Uterus (tissue), 4 donors: ENCODE results near the gene TMEM201. TPM values are rescaled to one million over a fixed set of nuclear protein-coding genes. Genes with fewer than 3 reads are reported as not detected.
"Not testable (repeated sequence)": the region's sequence is repeated elsewhere in the genome, so short reads cannot be mapped to it uniquely, and the experiment has no call there.

ENCODE experiments used
- DNase-seq, 2 donors: peaks; one replicate each; pipeline ENCODE4 v3.0.0-alpha.2; 2019 to 2020
- H3K27ac ChIP-seq, 2 donors: fragments of 200-600 bp; sonication (generic); 1 replicate in 1 of 2; 2 replicates in 1 of 2; pipeline ENCODE4 v1.5.1; 2016 to 2018
- H3K27me3 ChIP-seq, 2 donors: fragments of 200-600 bp; sonication (generic); one replicate each; pipeline ENCODE4 v1.5.1; 2018 to 2019; ENCODE audit warnings: control low read depth in 1 of 2
- H3K36me3 ChIP-seq, 2 donors: fragments of 200-600 bp; sonication (generic); one replicate each; pipeline ENCODE4 v1.5.1; 2019; ENCODE audit warnings: control low read depth in 1 of 2
- H3K4me1 ChIP-seq, 2 donors: fragments of 200-600 bp; sonication (generic); one replicate each; pipeline ENCODE4 v1.5.1; 2018 to 2019; ENCODE audit warnings: control low read depth in 1 of 2
- H3K4me3 ChIP-seq, 2 donors: fragments of 200-600 bp; sonication (generic); 1 replicate in 1 of 2; 2 replicates in 1 of 2; pipeline ENCODE4 v1.5.1; 2018 to 2019; ENCODE audit warnings: mild to moderate bottlenecking in 1 of 2
- H3K9me3 ChIP-seq, 2 donors: fragments of 200-600 bp; sonication (generic); one replicate each; pipeline ENCODE4 v1.5.1; 2019; ENCODE audit warnings: control low read depth in 1 of 2
- CTCF ChIP-seq, 4 experiments: fragments of 200-600 bp in 2 of 4; fragments of 450-650 bp in 2 of 4; sonication (generic) in 2 of 4; IDR thresholded peaks; one replicate each; pipeline ENCODE4 v1.5.1; 2016 to 2019; ENCODE audit warnings: antibody characterized with exemption in 4 of 4, mild to moderate bottlenecking in 2 of 4, moderate library complexity in 1 of 4
- POLR2A ChIP-seq, 2 donors: fragments of 450-650 bp; IDR thresholded peaks; one replicate each; pipeline ENCODE4 v1.6.1; 2016; ENCODE audit warnings: antibody characterized with exemption in 2 of 2, mild to moderate bottlenecking in 1 of 2, moderate library complexity in 1 of 2
- intact Hi-C: fragments of 100-400 bp; cut with DNase I; formaldehyde crosslinking; loops from one replicate; pipeline ENCODE4 v1.15.1; 2023; ENCODE audit warnings: low total_unique reads
- total RNA-seq, 4 donors: library from RNA; depleted of rRNA in 3 of 4; stranded (reverse); fragments of >200 nt in 3 of 4; gene quantifications; one replicate each; pipeline versions ENCODE4 v1.1.0 to v1.2.4, GENCODE V29; 2014 to 2023
- donor health status: DM: yes; HTN: yes; CAD: no.

Gene TMEM201
- total RNA-seq, 4 donors from 2014 or later = 0.29 to 20.2 (median 4.0) TPM

GRCh38 chr1:9569267-9569666 lies 19.4 kb upstream of the TMEM201 start:
- no peaks in the 10 kb centered on the region for H3K4me1 ChIP-seq
- H3K36me3 ChIP-seq = no peaks in the 10 kb centered on the region
- no peak for DNase-seq
- H3K27ac ChIP-seq = no peak overlapping the region
- intact Hi-C loops = no loop called here
- no peaks in the 10 kb centered on the region for H3K27me3 ChIP-seq
- no peaks in the 10 kb centered on the region for H3K9me3 ChIP-seq
- H3K4me3 ChIP-seq = no peak overlapping the region
- TF ChIP-seq CTCF (IDR thresholded peaks at IDR 0.05) = no peak

- H3K27me3 ChIP-seq, H3K9me3 ChIP-seq, intact Hi-C loops, H3K36me3 ChIP-seq, H3K27ac ChIP-seq, H3K4me1 ChIP-seq, H3K4me3 ChIP-seq, DNase-seq: not testable (repeated sequence)
Observed at GRCh38 chr1:9570886-9571529, 17.7 kb upstream of the TMEM201 start.

- intact Hi-C loops = no loop called here
- Histone ChIP-seq H3K36me3 (no peaks in the 10 kb centered on the region), H3K9me3 (no peaks in the 10 kb centered on the region), H3K27me3 (no peaks in the 10 kb centered on the region), H3K4me3 (no peak overlapping the region), H3K27ac (no peak overlapping the region), H3K4me1 (no peaks in the 10 kb centered on the region)
- DNase-seq = no peak
- peak; percentile 20 to 53 (median 38) for TF ChIP-seq CTCF (IDR thresholded peaks at IDR 0.05)
- TF ChIP-seq POLR2A (IDR thresholded peaks at IDR 0.05) = no peak
Observed at GRCh38 chr1:9573723-9574122, 15.0 kb upstream of the TMEM201 start.

- Histone ChIP-seq H3K4me1 (no peaks in the 10 kb centered on the region), H3K27me3 (no peaks in the 10 kb centered on the region), H3K9me3 (no peaks in the 10 kb centered on the region), H3K4me3 (no peak overlapping the region), H3K36me3 (no peaks in the 10 kb centered on the region), H3K27ac (no peak overlapping the region)
- DNase-seq = no peak
- TF ChIP-seq CTCF (IDR thresholded peaks at IDR 0.05) (no peak), POLR2A (IDR thresholded peaks at IDR 0.05) (no peak)
- intact Hi-C loops = no loop called here
Observed at GRCh38 chr1:9575486-9575885, 13.2 kb upstream of the TMEM201 start.

- Histone ChIP-seq H3K4me1 (no peaks in the 10 kb centered on the region), H3K27me3 (no peaks in the 10 kb centered on the region), H3K4me3 (no peak overlapping the region), H3K9me3 (no peaks in the 10 kb centered on the region), H3K27ac (no peak overlapping the region), H3K36me3 (no peaks in the 10 kb centered on the region)
- TF ChIP-seq CTCF (IDR thresholded peaks at IDR 0.05) (no peak), POLR2A (IDR thresholded peaks at IDR 0.05) (no peak)
- DNase-seq = no peak
- intact Hi-C loops = no loop called here
Observed at GRCh38 chr1:9576903-9577302, 11.8 kb upstream of the TMEM201 start.

- H3K4me1 ChIP-seq = no peaks in the 10 kb centered on the region
- intact Hi-C loops = no loop called here
- TF ChIP-seq CTCF (IDR thresholded peaks at IDR 0.05) (no peak), POLR2A (IDR thresholded peaks at IDR 0.05) (no peak)
- H3K27me3 ChIP-seq = no peaks in the 10 kb centered on the region
- no peaks in the 10 kb centered on the region for H3K36me3 ChIP-seq
- no peak for DNase-seq
- H3K27ac ChIP-seq = no peak overlapping the region
- H3K4me3 ChIP-seq = no peak overlapping the region
- no peaks in the 10 kb centered on the region for H3K9me3 ChIP-seq
Observed at GRCh38 chr1:9577423-9577822, 11.3 kb upstream of the TMEM201 start.
